K562 (cell line): Measurements from ENCODE around the gene MBL2. TPM values are rescaled to one million over a fixed set of nuclear protein-coding genes. Genes with fewer than 3 reads are reported as not detected.

ENCODE experiments used
- ATF7 ChIP-seq: fragments of 450-650 bp; IDR thresholded peaks from 2 replicates; pipeline ENCODE4 v1.7.1; 2014; ENCODE audit warnings: mild to moderate bottlenecking, moderate library complexity
- CHD7 ChIP-seq: fragments of 200-600 bp; sonication (generic); IDR thresholded peaks from one replicate; pipeline ENCODE4 v1.6.1; 2012; ENCODE audit warnings: mild to moderate bottlenecking, low read depth, low read length, inconsistent platforms
- HMGXB4 ChIP-seq: sonication (generic); formaldehyde crosslinking; IDR thresholded peaks from 2 replicates; pipeline ENCODE4 v1.8.1; 2023; ENCODE audit warnings: mild to moderate bottlenecking, missing genetic modification reagents
- MECOM ChIP-seq: fragments of 250-450 bp; sonication (Bioruptor Pico); IDR thresholded peaks from 2 replicates; pipeline ENCODE4 v1.8.0; 2022; ENCODE audit warnings: inconsistent platforms
- MYC ChIP-seq, 2 experiments: fragments of 250-450 bp in 1 of 2; sonication (Bioruptor Pico) in 1 of 2; IDR thresholded peaks; 2 replicates each; pipeline versions ENCODE4 v1.5.1 to v1.6.1; 2012 to 2021; ENCODE audit warnings: low read depth in 2 of 2, borderline replicate concordance in 1 of 2, improper control_type of control experiment in 1 of 2, low read length in 1 of 2, mild to moderate bottlenecking in 1 of 2, moderate library complexity in 1 of 2
- polyA plus RNA-seq, 8 experiments: library from polyadenylated mRNA; depleted of rRNA in 4 of 8; stranded (reverse) in 5 of 8; unstranded in 3 of 8; fragments of >200 nt; fragmentation: Nextera tagmentation in 2 of 8; fragmentation: Illumina TruSeq in 1 of 8; extraction: Ambion mirVana in 2 of 8; extraction: Trizol in 1 of 8; gene quantifications; 2 replicates each; pipeline versions ENCODE4 v1.2.1 to v1.2.3, GENCODE V29; 2011 to 2014; ENCODE audit warnings: inconsistent platforms in 1 of 8, missing spikeins in 1 of 8
- total RNA-seq, 7 experiments: library from RNA; depleted of rRNA in 6 of 7; stranded (reverse); fragments of >200 nt in 6 of 7; fragmentation: Illumina TruSeq in 2 of 7; extraction: Trizol in 2 of 7; gene quantifications; 2 replicates each; pipeline versions ENCODE4 v1.2.1 to v1.2.3, GENCODE V29; 2011 to 2021; ENCODE audit warnings: low replicate concordance in 1 of 7
- TF ChIP-seq, protein P1 (sequence below): sonication (generic); formaldehyde crosslinking; IDR thresholded peaks from 2 replicates; pipeline ENCODE4 v1.8.1; 2023; ENCODE audit warnings: mild to moderate bottlenecking, missing genetic modification reagents, moderate library complexity

Gene MBL2
- total and polyA plus RNA-seq, 9 of the 15 experiments (the other 6 are each of a cell fraction or from before 2014, with no cell fraction given), result not detected

DNA sequence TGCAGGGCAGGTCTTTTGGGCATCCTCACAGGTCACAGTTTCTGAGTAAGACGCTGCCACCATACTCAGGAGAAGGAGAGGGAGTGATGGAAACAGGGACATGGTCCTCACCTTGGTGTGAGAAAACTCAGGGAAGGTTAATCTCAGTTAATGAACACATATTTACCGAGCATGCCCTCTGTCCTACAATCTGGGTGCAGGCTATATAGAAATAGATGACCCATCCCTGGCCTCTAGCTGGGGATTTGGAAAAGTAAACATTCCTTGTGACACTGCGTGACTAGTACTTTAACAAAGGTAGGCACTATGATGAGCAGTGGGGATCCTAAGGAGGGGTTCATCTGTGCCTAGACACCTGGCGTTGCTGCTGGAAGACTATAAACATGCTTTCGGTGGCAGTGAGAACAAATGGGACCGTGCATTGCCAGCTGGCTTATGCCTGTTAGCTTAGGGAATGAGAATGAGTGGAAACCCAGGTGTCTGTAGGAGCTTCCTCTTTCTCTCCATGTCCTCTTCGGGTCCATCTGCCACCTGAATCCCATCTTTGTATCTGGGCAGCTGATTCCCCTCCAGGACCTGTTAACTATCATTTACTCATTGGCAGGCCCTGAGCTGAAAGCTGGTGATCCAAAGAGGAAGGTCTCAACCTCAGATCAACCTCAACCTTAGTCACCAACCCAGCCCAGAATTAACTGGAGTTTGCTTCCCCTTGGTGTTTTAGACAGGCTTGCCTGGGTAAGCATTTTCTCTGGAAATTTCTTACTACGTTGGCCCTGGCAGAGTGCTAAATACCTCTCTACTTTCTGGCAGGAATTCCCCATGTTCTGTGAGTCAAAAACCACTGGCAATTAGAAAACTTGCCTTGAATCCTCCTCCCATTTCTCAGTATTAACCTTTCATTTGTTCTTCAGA is 794 bp downstream of the MBL2 start (continued):
- TF ChIP-seq CHD7, result no peak
- no peak for TF ChIP-seq MECOM
- TF ChIP-seq, protein P1, sequence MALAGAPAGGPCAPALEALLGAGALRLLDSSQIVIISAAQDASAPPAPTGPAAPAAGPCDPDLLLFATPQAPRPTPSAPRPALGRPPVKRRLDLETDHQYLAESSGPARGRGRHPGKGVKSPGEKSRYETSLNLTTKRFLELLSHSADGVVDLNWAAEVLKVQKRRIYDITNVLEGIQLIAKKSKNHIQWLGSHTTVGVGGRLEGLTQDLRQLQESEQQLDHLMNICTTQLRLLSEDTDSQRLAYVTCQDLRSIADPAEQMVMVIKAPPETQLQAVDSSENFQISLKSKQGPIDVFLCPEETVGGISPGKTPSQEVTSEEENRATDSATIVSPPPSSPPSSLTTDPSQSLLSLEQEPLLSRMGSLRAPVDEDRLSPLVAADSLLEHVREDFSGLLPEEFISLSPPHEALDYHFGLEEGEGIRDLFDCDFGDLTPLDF (CRISPR knock-in tag), result no peak
- no peak for TF ChIP-seq HMGXB4 (CRISPR knock-in tag)
- TF ChIP-seq ATF7, result no peak
- no peak for TF ChIP-seq MYC (IDR thresholded peaks at IDR 0.05; ENCODE audit: low read depth, low read length)
- no peak for TF ChIP-seq MYC (CRISPR knock-in tag; IDR thresholded peaks at IDR 0.05; ENCODE audit: borderline replicate concordance, low read depth)
